Measurements from ENCODE around the gene CRACR2B.

The CRACR2B gene

DNA sequence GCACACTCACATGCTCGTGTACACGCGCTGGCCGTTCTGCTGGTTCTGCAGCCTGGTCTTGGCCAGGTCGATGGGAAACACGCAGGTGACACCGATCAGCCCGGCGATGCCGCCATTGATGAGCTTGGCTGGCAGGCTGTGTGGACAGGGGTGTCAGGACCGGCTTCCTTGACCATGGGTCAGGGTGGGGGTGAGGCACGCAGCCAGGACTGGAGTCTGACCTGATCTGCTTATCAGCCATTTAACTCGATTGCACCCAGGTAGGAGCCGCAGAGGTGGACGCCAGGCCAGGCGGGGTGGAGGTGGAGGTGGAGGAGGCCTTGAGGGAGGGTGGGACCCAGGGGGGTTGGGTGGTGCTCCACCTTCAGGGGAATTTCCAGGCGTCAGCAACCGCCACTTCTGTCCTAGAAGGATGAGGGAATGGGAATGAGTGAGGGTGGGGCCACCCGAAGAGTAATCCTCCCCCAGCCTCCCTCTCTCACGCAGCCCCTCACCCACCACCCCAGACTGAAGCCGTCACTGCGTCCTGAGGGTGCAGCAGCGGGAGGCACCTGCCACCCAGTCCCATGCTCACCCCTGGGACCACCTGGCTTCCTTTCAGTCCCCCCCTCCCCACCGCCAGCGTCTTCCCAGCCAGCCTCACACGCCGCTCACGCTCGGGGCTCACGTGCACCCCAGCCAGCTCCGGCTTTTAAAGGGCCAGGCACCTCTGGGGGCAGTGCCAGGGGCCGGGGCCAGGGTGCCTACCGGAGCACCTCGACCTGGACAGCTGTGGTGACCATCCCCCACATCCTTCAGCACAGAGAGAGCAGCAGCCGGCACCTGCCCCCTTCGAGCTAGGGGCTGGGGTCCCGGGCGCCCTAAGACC lies 32.7 kb upstream of the CRACR2B start:
- DNase-seq (ENCODE audit: low read depth): no peak

DNA sequence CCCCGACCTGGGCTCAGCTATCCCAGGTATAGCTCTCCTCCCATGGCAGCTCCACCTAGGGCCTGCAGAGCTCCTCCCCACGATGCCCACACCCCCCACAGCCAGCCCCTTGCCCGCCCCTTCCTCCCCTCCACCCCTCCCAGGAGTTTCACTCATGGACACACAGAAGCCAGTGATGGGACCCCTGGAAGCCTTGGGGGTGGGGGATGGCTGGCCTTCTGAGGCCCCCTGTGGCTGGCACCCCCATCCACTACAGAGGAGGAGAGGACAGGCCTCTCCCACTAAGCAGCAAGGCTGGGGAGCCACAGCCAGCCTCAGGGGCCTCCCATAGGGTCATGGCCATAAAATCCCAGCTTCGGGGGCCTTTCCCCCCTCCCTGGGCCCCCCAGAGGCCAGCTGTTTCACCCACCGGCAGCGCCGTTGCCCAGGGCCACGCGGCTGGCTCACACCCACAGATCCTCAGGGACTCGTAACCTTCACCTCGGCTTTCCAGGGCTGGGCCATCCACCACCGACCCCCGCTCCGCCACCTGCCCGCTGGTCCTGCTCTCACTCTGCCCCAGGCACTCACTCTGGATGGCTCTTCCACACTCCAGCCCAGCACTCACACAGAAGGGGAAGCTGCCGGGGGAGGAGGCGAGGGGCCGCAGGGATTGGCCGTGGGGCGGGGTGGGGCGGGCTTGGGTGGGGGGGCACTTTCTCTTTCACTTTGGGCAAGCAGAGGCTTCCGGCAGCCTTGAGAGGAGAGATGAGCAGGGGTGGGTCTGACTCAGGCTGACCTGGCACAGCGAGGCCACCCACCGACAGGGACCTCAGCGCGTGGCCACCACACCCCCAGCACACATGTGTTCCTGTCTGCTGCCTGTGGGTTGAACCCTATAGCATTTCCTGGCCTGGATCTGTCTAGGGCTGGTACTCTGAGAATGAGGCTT lies 31.8 kb upstream of the CRACR2B start:
- peak; percentile 34 for DNase-seq (ENCODE audit: low read depth)

DNA sequence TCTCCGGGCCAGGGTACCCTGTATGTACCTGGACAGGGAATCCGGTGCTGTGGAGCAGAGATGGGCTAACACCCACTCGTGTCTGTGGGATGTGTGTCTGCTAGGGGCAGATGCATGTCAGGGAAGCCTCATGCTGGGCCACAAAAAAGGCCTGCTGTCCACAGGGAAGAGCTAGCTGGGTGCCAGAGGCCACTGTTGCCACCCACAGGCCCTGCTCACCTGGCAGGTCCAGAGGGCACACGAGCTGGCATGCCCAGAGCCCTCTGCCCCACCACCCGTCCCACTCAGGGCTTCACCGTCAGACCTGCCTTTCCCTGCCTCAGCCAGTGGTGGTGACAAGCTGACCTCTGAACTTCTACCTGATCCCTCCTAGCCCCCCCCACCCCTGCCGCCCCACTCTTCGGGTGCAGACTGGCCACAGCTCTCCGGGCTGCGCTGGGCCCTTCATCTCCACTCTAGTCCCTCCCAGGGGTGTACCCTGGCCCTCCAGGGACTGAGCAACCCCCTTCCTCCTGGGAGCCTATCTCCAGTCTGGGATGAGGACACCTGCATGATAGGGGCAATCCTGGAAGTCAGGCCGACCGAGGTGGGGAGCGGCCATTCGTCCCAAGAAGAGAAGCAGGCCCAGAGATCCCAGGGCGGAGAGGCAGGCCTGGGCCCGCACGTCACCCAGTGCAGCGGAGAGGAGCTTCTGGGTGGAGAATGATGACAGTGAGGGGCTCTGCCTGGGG lies 31.0 kb upstream of the CRACR2B start:
- no peak for DNase-seq (ENCODE audit: low read depth)

DNA sequence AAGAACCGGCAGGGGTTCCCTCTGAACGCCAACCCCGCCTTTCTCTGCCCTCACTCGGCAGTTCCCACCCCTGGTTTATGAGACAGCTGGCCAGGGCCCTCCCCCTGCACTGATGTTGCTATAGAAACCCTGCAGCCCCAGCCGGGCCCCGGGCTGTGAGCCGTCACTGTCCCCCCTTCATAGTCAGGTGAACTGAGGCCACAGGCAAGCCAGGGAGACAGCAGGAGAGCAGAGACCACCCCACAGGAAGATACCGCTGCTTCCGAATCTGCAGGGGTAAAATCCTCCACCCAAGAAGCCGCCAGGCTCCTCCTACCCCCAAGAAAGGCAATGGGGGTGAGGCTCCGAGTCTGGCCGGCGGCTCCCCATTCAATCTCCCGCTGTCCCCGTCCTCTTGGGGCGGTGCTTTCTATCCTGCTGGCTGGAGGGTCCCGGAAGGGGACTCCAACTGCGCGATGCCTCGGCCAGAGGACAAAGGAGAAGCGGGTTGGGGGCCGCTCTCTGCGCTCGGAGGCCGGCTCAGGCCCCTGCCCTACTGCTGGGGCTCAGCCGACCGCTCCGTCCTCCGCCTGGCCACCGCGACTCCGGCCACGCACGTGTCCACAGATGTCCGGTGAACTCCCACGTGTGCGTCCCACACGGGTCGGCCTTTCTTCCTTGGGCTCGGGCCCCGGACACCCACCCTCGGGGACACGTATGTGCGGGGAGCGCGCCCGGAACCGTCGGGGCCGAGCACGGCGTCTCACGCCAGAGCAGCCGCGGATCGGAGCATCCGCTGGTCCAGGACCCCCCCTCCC lies 30.2 kb upstream of the CRACR2B start:
- peak; percentile 42 for DNase-seq (ENCODE audit: low read depth)

DNA sequence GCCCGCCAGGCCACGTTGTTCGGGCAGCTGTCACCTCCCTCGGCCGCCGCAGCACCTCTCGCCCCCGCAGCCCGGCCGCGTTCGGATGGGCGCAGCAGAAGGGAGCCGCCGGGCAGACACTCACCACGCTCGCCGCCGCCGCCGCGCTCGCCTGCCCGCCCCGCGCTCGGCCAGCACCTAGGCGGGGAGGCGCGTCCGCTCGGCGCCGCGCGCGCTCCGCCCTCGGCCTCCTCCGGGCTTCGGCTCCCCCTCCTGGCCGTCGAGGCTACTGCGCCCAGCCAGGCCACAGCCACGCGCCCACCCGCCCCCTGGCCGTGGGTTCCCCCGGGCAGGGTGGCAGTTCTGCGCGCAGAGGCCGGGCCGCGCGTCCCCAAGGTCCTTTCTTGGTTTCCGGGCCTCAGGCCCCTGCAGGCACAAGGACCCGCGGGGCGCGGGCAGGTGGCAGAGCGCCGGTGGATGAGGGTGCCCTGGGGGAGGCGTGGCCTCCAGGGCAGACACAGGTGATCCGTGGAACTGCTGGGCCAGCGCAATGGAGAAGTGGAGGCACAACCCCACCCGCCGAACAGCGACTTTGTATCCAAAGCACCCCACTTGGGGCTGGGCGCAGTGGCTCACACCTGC lies 29.5 kb upstream of the CRACR2B start, which contains the start of gene SLC25A22:
Gene SLC25A22, minus strand, starts transcription at position 189 of the 621 bp plus-strand sequence. CDS start 3,275 bp downstream, outside the sequence.
- DNase-seq (ENCODE audit: low read depth): no peak

DNA sequence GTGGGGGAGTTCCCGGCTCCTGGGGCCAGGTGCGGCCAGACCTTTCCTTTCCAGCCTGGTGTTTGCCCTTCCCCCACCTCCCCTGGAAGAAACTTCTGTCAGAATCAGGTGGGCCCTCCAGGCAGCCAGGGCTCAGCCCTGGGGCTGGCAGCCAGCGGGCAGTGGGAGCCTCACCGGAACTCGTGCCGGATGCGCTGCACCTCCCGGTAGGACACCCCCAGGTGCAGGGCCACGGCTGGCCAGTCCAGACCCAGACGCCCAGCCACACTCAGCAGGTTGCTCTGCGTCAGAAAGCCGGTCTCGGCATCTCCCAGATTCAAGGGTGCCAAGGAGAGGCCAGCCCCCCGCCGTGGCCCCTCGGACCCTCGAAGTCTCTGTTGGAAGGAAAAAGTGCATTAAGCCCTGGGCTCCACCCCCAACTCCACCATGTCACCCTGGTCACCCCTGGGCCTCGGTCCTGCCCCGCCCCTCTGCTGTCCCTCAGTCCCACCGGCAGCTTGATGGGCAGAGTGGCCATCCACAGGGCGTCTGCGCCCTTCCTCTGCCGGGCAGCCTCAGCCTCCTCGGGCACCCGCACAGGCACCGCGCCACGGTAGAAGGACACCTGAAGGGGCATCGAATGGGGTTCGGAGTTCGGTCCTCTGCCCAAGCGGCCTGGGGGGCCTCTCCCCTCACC lies 27.9 kb upstream of the CRACR2B start:
- no peak for DNase-seq (ENCODE audit: low read depth)

DNA sequence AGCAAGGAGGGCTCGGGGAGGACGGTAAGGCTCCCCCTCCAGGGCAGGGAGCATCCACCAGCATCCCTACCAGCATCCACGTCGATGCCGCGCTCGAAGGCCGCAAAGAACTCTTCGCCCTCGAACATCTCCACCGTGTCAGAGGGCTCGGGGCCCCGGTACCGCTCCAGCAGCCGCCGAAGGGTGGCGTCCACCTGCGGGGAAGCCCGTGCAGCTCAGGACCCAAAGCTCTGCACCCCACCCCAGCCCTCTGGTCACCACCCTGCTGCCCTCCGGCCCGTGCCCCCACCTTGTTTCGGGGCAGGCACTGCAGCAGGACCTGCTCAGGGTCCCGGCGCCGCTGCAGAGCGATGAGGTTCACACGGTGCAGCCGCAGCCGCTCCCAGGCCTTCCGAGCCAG lies 27.2 kb upstream of the CRACR2B start:
- DNase-seq (ENCODE audit: low read depth): no peak

DNA sequence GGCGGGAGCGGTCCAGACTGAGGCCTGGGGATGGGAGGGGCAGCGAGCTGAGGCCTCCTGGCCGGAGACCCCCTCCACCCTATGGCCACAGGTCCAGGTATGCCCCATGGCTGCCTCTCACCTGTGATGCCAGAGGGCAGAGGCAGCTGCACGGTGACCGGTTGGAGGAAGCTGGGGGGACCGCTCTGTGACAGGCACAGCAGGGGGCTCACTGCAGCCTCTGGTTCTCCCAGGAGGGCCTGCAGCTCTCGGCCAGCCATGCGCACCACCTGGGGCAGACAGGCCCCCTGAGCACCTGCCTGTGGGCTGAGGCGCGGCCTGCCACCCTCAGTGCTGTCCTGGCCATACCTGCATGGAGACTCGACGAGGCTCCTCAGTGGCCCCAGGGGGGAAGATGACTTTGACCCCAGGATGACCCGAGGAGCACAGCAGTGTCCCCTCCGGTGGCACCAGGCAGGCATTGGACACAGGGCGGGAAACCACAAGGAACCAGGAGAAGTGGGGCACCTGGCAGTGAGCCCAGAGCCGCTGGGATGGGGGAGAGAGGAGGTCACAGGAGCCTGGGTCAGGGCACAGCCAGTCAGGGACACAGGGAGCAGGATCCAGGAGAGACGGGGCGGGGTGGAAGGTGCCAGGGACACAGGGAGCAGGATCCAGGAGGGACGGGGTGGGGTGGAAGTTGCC lies 26.5 kb upstream of the CRACR2B start:
- DNase-seq (ENCODE audit: low read depth): no peak

DNA sequence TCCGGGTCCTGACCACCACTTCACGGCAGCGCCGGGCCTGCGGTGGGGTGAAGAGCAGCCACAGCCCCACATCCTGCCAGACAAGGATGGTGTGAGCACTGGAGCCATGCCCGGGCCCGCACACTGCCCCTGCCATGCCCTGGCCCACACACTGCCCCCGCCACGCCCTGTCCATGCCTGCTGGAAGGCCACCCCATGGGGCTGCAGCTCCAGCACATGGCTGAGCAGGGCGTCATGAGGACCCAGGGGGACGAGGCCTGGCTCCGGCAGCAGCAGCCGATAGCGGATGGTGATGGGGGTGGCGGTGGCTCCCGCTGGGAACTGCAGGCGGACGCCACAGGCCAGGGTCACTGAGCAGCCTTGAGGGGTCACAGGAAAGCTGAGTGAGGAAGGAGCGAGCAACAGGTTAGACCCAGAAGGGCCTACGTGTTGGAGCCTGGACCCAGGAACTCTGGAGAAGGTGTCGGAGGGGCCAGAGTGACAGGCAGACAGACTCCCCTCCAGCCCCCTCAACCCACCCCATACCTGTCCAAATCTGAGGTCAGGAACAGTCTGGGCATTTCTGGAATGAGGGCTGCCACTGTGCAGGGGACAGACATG lies 25.6 kb upstream of the CRACR2B start:
- DNase-seq (ENCODE audit: low read depth): no peak

DNA sequence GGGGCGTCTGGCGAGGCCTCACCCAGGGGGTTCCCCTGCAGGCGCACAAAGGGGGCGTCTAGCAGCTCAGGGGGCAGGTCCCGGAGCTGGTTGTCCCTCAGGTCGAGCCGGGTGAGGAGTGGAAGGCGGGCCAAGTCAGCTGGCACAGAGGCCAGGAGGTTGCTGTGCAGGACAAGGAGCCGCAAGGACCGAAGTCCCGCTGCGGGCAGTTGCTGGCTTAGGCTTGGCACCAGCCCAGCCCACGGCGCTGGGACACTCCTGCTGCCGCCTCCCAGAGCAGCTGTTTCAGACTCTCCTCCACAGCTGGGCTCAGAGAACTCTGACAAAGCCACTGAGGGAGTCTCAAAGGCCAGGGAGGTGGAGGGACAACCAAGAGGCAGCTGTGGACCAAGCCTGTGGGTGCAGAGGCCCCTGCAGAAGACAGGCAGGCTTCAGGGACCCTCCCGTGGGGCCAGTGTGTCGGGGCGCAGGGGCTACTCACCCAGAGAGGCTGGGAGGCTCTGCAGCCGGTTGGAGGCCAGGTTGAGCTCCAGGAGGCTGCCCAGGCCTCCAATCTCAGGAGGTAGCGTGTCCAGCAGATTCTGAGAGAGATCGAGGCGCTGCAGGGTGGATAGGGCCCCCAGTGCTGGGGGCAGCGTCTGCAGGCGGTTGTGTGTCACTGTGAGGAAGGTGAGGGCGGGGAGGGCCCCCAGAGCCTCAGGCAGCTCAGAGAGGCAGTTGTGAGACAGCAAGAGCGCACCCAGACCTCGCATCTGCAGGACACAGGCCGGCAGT lies 24.8 kb upstream of the CRACR2B start:
- DNase-seq (ENCODE audit: low read depth): no peak

DNA sequence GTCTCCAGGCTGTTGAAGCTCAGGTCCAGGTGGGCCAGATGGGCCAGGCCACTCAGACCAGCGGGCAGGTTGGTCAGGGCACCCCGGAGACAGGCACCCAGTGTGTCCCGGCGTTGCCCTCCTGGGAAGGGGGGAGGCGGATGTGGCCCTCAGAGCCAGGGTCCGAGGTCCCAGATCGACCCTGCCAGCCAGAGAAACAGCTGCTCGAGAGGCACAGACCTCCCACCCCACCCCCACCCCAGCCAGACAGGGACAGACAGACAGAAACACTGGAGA lies 24.3 kb upstream of the CRACR2B start:
- DNase-seq (ENCODE audit: low read depth): no peak

DNA sequence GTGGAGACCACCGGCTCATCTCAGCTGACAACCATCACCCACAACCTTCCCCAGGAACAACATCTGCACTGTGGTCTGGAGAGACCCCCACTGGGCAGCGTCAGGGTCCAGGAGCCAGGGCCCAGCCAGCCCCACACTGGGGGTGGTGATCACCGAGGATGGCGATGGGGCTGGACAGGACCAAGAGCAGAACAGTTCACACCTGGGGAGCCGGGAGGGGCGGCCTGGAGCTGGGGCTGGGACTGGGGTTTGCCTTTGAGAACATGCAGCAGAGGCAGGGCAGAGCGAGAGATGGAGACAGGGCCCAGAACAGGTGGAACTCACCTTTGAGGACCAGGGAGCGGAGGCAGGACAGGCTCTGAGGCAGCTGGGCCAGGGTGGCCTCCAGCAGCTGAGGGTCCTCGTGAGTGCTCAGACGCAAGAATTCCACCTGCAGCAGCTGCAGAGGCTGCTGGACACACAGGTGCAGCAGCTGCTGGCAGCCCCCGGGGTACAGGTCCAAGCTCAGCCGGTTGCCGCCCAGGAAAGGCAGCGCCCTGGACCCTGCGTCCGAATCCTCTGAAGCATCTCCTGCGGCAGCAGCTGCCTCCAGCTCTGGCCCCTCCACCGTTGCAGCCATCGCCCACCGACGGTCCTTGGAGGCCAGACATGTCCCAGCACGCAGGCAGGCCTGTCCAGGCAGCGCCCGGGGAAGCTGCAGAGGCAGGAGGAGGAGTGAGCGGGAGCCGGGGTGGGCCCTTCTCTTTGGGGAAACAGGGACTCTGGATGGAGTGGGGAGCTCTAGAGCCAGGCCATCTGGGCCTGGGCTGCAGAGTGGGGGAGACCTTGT lies 23.7 kb upstream of the CRACR2B start:
- DNase-seq (ENCODE audit: low read depth): no peak

DNA sequence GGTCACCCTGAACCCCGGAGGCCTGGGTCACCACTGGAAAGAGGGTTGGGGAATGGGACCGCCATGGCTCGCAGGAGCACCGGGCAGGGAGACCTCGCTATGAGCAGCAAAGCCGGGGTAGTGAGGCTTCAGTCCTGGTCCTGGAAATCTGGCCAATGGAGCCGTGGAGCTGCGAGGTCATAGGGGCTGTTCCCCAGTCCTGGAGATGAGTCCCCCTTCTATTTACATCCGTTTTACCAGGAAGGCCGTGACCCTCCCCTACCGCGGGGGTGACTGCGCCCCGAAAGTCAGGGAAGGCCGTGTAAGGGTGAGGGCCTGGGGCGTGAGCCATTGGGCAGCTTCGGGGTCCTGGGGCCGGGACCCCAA lies 23.1 kb upstream of the CRACR2B start:
- DNase-seq (ENCODE audit: low read depth): no peak

DNA sequence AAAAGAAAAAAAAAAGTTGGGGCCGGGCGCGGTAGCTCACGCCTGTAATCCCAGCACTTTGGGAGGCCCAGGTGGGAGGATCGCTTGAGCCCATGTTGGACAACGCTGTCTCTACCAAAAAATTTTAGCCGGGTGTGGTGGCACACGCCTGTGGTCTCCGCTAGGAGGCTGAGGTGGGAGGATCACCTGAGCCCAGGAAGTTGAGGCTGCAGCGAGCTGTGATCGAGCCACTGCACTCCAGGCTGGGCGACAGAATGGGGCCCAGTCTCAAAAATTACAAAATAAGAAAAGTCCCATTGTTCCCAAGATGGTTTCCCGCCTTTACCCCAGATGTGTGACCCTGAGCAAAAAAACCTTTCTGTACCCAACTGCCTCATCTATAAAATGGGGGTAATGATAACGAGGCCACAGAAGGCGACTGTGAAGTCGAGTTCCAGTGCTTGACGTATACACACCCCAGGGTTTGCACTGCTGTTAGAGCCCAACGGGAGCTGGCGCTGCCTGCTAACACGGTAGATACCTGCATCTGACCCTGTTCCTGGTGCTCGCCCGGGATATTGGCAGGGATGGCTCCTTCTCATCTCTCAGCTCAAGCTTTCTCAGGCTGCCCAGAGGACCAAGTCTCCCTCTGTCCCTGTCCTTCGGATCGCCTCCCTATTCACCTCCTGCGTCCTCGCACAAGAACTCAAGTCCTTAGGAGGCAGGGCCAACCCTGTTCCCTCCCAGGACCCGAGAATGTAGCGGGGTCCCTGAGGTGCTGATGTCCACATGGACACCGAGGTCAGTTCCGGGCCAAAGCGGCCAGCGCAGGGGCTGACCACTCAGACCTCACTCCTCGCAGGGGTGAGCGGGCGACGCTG lies 19.1 kb upstream of the CRACR2B start:
- no peak for DNase-seq (ENCODE audit: low read depth)

DNA sequence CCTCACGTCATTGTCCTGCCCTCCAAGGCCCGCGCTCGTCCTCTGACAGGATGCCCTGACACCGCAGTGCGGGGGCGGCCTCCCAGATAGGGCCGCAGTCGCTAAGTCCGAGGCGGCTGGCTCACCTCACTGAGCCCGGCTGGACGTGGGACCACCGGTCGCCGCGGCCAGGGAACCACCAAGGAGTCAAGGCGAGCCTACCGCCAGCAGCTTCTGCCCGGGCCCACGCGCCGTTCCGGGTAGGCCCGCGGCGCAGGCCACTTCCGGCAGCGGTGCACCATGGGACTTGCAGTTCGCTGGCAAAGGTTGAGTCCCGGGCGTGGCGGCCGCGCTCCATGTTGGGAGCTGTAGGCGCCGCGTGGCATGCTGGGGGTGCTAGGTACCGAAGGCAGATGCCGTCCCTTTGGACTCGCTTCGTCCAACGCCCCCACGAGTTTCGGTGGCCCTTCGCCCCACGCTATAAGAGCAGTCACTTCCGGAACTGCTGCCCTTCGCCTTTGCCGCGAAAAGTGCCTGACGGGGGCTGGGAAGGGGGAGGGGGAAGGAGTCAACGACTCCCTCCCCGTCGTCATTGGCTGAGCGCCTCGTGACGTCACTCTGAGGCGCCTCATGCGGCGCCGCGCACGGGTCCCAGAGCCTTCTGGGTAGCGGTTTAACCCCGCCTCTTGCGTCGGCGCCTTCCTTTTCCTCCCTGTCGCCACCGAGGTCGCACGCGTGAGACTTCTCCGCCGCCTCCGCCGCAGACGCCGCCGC lies 18.3 kb upstream of the CRACR2B start, which contains the start of gene RPLP2:
Gene RPLP2, plus strand, starts transcription at position 681 of the 753 bp plus-strand sequence. CDS start 268 bp downstream, outside the sequence.
- peak; percentile 81 for DNase-seq (ENCODE audit: low read depth)

DNA sequence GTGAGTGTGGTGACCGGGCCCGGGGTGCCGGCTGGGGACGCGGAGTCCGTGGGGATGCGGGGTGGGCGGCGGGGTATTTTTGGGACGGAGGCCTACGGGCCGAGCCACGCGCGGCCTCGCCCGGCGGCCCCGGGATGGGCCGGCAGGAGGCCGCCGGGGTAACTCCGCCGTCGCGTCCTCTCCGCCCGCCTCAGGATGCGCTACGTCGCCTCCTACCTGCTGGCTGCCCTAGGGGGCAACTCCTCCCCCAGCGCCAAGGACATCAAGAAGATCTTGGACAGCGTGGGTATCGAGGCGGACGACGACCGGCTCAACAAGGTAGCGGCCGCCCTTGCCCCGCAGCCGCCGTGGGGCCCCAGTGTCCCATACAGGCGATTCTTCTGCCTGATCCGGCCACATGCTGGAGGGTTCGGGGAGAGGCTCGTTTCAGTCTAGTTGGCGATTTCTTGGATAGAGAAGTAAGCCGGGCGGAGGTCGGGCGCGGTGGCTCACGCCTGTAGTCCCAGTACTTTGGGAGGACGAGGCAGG lies 17.6 kb upstream of the CRACR2B start:
- DNase-seq (ENCODE audit: low read depth): no peak

Measured in GM04503 (cell line).